ENCODE results near the gene B3GLCT.

The B3GLCT gene

DNA sequence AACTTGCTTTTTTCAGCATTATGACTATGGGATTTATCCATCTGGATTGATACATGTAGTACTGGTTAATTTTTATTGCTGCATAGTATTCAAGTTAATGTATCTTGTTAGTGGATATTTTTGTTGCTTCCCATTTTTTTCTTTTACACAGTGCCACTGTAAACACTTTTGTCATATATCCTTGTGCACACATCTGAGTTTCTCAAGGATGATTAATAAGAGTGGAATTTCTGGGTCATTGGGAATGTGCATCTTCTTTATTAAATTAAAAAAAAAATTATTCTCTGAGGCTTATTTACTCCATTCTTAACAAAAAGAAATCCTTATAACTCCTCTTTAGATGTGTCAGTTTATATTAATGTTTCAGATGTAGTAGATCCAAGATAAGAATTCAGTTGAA lies 27.3 kb downstream of the B3GLCT start:
- no peak overlapping the region for H3K4me3 Mint-ChIP-seq
- peaks cover 12% of the 10 kb centered on the region for H3K36me3 Mint-ChIP-seq
- peaks cover 9% of the 10 kb centered on the region for H3K4me1 Mint-ChIP-seq
- H3K9me3 Mint-ChIP-seq = no peaks in the 10 kb centered on the region
- H3K27me3 Mint-ChIP-seq = no peaks in the 10 kb centered on the region
- no peak overlapping the region for H3K27ac Mint-ChIP-seq

DNA sequence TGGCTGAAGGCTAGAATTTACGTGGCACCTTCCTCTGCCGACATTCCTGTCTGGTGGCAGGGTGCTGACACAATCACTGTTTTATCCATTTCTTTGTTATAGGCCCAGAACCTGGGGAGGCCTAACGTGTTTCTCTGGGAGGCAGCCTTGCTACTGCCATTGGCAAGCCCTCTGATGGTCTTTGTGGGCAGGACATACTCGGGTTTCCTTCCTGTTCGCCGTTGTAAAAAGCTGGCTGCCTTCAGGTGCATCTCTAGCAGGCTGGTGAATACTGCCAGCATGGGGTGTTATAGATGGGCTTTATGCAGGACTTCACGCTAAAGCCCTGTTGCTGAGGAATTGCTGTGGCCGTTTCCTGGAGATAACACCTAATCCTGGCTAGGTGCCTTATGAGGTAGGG lies 28.1 kb downstream of the B3GLCT start:
- no peaks in the 10 kb centered on the region for H3K9me3 Mint-ChIP-seq

DNA sequence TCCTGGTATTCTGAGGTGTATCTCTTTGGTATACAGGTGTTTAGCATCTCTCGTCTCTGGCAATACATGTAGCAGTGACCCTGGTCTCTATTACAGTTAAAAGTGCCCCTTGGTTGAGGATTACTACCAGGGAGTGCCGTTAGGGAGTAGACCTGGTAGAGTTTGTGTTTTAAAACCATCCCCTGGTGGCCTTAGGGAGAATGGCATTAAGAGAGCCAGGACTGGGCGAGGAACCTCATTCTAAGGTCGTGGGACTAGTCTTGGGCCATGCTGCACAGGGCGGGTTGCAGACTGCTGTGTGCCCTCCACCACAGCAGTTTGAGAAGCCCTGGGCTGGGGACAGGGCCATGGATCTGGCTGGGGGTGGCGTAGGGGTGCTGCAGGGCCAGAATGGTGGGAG lies 35.0 kb downstream of the B3GLCT start:
- H3K9me3 Mint-ChIP-seq = no peaks in the 10 kb centered on the region
- H3K27me3 Mint-ChIP-seq = no peaks in the 10 kb centered on the region
- H3K27ac Mint-ChIP-seq = no peak overlapping the region
- H3K36me3 Mint-ChIP-seq = peaks cover 13% of the 10 kb centered on the region
- H3K4me3 Mint-ChIP-seq = no peak overlapping the region
- H3K4me1 Mint-ChIP-seq = no peaks in the 10 kb centered on the region

More for the DNA sequence above, 28.1 kb downstream of the B3GLCT start:
- Mint-ChIP-seq H3K4me3 (no peak overlapping the region), H3K27ac (no peak overlapping the region), H3K27me3 (no peaks in the 10 kb centered on the region), H3K36me3 (peaks cover 8% of the 10 kb centered on the region), H3K4me1 (peaks cover 9% of the 10 kb centered on the region)

GRCh38 chr13:31236211-31236786 lies 36.5 kb downstream of the B3GLCT start:
- Mint-ChIP-seq H3K27ac (no peak overlapping the region), H3K36me3 (peaks cover 10% of the 10 kb centered on the region), H3K4me3 (no peak overlapping the region), H3K27me3 (no peaks in the 10 kb centered on the region), H3K4me1 (no peaks in the 10 kb centered on the region), H3K9me3 (no peaks in the 10 kb centered on the region)

DNA sequence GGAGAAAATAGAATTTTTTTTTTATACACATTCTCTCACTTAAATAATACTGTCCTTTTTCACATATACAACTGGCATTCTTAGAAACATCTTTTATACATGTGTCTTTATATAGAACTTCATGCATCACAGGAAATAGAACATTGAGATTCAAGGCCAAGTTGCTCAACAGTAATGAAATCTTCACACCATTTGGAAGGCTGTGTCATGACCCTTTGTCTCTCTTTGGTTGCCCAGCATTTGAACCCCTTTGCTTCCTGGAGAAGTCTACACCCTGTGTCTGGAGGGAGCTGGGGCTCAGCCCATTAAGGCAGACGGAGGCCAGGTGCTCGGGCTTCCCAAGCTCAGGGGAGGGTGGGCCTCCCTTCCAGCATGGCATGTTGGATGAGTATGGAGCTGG lies 41.1 kb downstream of the B3GLCT start:
- no peaks in the 10 kb centered on the region for H3K4me1 Mint-ChIP-seq

DNA sequence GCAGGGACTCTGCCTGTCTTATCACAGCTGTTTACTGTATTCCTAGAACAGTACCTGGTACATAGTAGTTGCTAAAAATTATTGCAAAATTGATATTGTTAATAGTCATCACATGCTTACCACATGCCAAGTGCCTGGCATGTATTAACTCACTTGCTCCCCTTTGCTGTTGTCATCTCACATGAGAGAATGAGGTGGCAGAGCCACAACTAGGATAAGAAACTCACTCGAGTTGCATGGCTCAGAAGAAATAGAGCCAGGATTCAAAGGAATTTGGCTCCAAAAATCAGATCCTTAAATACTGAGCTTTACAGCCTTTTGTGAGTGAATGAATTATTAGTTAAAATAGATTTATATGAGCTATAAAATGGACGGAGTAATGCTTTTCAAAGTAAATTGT lies 42.6 kb downstream of the B3GLCT start:
- Mint-ChIP-seq H3K27me3 (no peaks in the 10 kb centered on the region), H3K4me3 (no peak overlapping the region), H3K9me3 (no peaks in the 10 kb centered on the region), H3K27ac (no peak overlapping the region), H3K36me3 (peaks cover 9% of the 10 kb centered on the region), H3K4me1 (no peaks in the 10 kb centered on the region)

More for the DNA sequence above, 41.1 kb downstream of the B3GLCT start:
- H3K36me3 Mint-ChIP-seq = peaks cover 6% of the 10 kb centered on the region
- H3K27me3 Mint-ChIP-seq = no peaks in the 10 kb centered on the region
- no peak overlapping the region for H3K4me3 Mint-ChIP-seq
- H3K27ac Mint-ChIP-seq = no peak overlapping the region
- no peaks in the 10 kb centered on the region for H3K9me3 Mint-ChIP-seq

DNA sequence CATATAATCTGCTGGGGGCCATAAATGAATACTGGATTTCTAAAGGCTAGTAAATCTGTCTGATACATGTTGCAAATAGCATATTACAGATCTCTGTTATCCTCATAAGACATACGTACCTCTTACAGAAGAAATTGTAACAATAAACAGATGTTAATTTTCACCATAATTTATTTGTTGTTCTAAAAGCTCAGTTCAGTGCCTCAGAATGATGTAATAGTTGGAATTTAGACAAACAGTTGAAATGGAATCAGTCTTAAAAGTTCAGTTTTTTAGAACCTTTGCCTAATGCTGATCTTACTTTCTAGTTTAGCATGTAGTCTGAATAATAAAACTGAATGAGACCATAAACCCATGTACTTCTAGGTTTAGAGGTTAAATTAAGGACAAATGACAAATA lies 43.1 kb downstream of the B3GLCT start:
- peaks cover 10% of the 10 kb centered on the region for H3K36me3 Mint-ChIP-seq
- H3K9me3 Mint-ChIP-seq = no peaks in the 10 kb centered on the region

DNA sequence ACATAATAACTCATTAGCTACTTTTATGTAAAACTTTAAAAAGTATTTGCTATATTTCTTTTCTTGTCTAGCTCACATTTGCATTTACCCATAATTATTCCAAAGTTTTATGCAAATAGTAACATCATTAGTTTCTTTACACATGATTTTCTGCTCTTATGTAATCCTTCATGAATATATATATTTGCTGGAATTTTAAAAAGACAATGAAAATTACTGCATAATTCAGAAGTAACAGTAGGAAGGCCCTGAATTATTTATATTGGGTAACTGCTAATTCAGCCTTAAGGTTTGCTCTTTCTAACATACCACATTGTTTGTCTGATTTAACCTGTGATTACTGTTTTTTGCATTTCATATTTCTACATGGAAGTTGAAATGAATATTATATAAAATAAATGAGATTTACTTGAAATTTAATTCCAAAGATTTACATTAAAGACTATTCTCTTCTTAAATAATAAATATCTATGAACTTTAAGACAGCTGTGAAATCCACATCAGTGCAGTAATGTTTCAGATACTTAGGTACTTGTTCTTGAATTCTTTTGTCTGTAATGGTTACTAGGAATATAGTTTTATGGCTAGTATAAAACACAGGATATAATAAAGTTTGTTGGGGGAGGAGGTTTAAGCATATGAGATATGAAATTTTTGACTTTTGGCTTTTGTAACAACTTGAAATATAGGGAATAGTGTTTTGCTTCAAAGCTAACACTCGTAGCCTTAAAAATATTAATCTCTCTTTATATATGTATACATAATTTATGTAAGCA lies 46.0 kb downstream of the B3GLCT start:
- Mint-ChIP-seq H3K9me3 (no peaks in the 10 kb centered on the region), H3K27me3 (no peaks in the 10 kb centered on the region), H3K4me1 (no peaks in the 10 kb centered on the region), H3K36me3 (peaks cover 8% of the 10 kb centered on the region), H3K27ac (no peak overlapping the region), H3K4me3 (no peak overlapping the region)

More for the DNA sequence above, 43.1 kb downstream of the B3GLCT start:
- Mint-ChIP-seq H3K4me1 (no peaks in the 10 kb centered on the region), H3K27me3 (no peaks in the 10 kb centered on the region), H3K27ac (no peak overlapping the region), H3K4me3 (no peak overlapping the region)

DNA sequence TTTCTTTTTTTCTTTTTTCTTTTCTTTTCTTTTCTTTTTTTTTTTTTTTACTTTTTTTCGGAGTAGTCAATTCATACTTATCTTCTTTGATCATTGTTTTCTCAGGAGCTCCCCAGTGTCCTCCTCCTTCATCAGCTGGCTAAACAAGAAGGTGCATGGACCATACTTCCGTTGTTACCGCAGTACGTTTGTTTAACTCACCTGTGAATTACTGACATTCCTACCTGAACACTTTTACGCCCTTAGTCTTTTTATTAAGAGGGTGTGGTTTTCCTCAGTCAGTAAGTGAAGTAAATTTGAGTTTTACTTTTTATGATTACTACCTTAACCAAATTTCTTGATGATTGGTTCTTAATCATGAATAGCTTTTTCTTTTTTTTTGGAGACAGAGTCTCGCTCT lies 47.1 kb downstream of the B3GLCT start:
- H3K9me3 Mint-ChIP-seq = no peaks in the 10 kb centered on the region
- H3K27me3 Mint-ChIP-seq = no peaks in the 10 kb centered on the region
- H3K4me3 Mint-ChIP-seq = no peak overlapping the region
- no peaks in the 10 kb centered on the region for H3K4me1 Mint-ChIP-seq
- H3K27ac Mint-ChIP-seq = no peak overlapping the region
- peaks cover 10% of the 10 kb centered on the region for H3K36me3 Mint-ChIP-seq

DNA sequence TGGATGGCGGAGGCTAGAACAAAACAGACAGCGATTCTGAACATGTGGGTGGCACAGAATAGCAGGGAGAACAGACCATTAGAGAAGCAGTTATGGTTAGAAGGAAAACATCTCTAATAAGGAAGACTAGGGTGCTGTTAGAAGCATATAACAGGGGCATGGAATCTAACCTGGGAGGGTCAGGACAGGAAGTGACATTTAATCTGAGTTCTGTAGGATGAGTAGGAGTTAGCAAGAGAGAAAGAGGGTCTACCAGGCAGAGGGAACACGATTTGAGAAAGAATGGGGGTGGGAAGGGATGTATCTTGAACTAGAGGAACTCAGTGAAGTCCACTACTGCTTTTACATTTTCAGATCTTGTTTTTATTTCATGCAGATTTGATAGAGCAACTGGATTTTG lies 48.6 kb downstream of the B3GLCT start:
- H3K36me3 Mint-ChIP-seq = peaks cover 16% of the 10 kb centered on the region
- no peaks in the 10 kb centered on the region for H3K27me3 Mint-ChIP-seq
- no peak overlapping the region for H3K27ac Mint-ChIP-seq
- H3K4me1 Mint-ChIP-seq = no peaks in the 10 kb centered on the region
- H3K9me3 Mint-ChIP-seq = no peaks in the 10 kb centered on the region
- H3K4me3 Mint-ChIP-seq = no peak overlapping the region

DNA sequence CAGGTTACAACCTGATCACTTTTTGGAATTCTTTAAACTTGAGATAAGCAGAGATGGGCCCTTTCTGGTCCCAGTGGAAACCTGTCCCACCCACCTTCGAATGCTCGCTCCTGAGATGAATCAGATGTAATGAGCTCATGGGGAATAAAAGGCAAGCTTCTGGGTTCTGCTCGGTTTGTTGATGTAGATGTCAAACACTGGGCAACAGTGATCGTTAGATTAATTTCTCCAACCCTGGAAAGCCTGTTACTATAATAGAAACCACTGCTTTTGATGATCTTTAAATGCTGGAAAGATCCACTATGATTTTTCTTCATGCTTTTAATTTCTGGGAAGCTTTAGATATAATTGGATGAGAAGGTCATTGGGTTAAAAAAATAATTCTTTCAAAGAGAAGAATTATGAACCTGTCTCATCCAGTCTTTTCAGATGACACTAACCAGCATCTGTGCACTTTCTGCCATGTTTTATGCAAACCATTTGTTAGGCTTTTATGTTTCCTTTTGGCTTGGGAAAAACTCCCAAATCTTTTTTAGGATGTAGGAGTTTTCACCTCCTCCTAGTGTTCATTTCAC lies 49.3 kb downstream of the B3GLCT start:
- H3K27me3 Mint-ChIP-seq = no peaks in the 10 kb centered on the region

GRCh38 chr13:31250435-31250834 lies 50.7 kb downstream of the B3GLCT start:
- Mint-ChIP-seq H3K27me3 (no peaks in the 10 kb centered on the region), H3K36me3 (peaks cover 18% of the 10 kb centered on the region), H3K4me1 (no peaks in the 10 kb centered on the region), H3K9me3 (no peaks in the 10 kb centered on the region), H3K4me3 (no peak overlapping the region), H3K27ac (no peak overlapping the region)

More for the DNA sequence above, 49.3 kb downstream of the B3GLCT start:
- H3K27ac Mint-ChIP-seq = no peak overlapping the region
- H3K9me3 Mint-ChIP-seq = no peaks in the 10 kb centered on the region
- H3K36me3 Mint-ChIP-seq = peaks cover 16% of the 10 kb centered on the region
- no peak overlapping the region for H3K4me3 Mint-ChIP-seq
- no peaks in the 10 kb centered on the region for H3K4me1 Mint-ChIP-seq

DNA sequence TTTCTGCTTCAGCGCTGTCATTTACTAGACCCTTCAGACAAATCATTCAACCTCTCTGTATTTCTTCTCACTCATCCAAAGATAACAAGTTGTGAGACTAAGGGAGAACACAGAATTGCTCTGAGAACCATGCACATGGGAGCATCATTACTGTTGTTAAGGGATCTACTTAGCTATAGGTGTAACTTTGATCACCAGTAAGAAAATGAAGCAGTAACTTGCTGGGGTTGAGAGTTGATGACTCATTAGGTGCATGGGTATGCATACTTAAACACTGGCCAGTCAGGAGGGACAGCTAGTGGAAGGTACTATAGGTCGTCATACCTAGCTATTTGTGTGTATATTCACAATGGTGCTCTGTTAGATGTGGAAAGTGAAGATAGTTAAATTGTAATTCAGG lies 61.5 kb downstream of the B3GLCT start:
- Mint-ChIP-seq H3K9me3 (no peaks in the 10 kb centered on the region), H3K4me3 (no peak overlapping the region), H3K4me1 (no peaks in the 10 kb centered on the region), H3K36me3 (peaks cover 20% of the 10 kb centered on the region), H3K27me3 (no peaks in the 10 kb centered on the region), H3K27ac (no peak overlapping the region)

GRCh38 chr13:31263346-31263745 lies 63.6 kb downstream of the B3GLCT start:
- Mint-ChIP-seq H3K4me1 (no peaks in the 10 kb centered on the region), H3K36me3 (peaks cover 23% of the 10 kb centered on the region), H3K27me3 (no peaks in the 10 kb centered on the region), H3K9me3 (no peaks in the 10 kb centered on the region), H3K4me3 (no peak overlapping the region), H3K27ac (no peak overlapping the region)

DNA sequence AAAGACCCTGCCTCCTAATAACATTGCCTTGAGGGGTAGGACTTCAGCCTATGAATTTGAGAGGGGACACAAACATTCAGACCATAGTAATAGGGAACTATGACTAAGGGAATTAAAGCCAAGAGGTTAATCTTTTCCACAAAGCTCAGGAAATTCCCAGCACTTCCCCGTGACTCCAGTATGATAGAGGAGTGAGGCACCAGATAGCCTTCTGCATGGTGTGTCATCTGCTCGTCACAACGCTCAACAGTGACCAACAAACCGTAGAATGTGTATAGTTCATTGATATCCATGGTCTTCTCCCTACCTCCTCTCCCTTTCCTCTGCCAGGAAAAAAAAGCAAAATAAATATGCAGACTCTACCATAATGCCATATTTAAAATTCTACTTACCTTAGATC lies 64.4 kb downstream of the B3GLCT start:
- Mint-ChIP-seq H3K36me3 (peaks cover 24% of the 10 kb centered on the region), H3K27me3 (no peaks in the 10 kb centered on the region), H3K27ac (no peak overlapping the region), H3K4me3 (no peak overlapping the region), H3K9me3 (no peaks in the 10 kb centered on the region), H3K4me1 (no peaks in the 10 kb centered on the region)

DNA sequence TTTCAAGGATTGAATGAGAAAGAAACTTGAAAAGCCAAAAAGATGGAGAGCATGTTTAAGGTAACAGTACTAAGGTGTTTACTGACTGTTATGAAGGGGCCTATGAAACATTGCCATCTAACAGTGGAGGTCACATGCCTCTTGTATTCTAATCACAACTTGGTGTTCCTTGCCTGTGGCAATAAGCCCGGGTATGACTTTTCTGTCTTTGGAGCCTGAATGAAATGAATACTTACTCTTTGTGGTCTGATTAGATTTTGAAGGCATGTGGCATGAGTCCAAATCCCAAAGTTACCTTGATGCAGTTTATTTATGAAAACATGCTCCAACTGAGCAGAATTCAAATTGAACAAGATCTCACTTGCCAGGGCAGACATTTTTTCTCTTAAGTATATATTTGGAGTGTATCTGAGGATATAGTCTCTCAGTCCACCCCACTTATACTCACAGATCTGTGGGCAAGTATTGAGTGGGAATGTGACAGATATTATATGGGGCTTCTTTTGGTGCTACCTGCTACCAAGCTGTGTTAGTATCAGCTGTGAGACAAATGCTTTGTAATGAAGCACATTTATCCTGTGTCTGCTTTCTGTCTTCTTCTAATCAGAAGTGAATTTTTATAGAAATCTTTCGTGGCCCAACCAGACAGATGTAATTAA lies 67.5 kb downstream of the B3GLCT start:
- no peaks in the 10 kb centered on the region for H3K4me1 Mint-ChIP-seq
- H3K4me3 Mint-ChIP-seq = no peak overlapping the region
- no peak overlapping the region for H3K27ac Mint-ChIP-seq
- peaks cover 26% of the 10 kb centered on the region for H3K36me3 Mint-ChIP-seq
- H3K27me3 Mint-ChIP-seq = no peaks in the 10 kb centered on the region
- peaks cover 4% of the 10 kb centered on the region for H3K9me3 Mint-ChIP-seq
